Neural progenitor cell (in vitro differentiated cells): Measurements from ENCODE around the gene FBLN2.

Experiments
- EZH2 ChIP-seq: fragments of 200-600 bp; sonication (generic); IDR thresholded peaks from 2 replicates; pipeline ENCODE4 v1.6.1; 2017; ENCODE audit warnings: antibody characterized with exemption, mild to moderate bottlenecking, moderate library complexity
- EZH2phosphoT487 ChIP-seq: fragments of 200-600 bp; sonication (generic); IDR thresholded peaks from 2 replicates; pipeline ENCODE4 v1.6.1; 2017; ENCODE audit warnings: antibody characterized with exemption
- TF ChIP-seq, protein P1 (sequence below): fragments of 200-600 bp; sonication (generic); IDR thresholded peaks from 2 replicates; pipeline ENCODE4 v1.5.1; 2017; ENCODE audit warnings: antibody characterized with exemption, mild to moderate bottlenecking

DNA sequence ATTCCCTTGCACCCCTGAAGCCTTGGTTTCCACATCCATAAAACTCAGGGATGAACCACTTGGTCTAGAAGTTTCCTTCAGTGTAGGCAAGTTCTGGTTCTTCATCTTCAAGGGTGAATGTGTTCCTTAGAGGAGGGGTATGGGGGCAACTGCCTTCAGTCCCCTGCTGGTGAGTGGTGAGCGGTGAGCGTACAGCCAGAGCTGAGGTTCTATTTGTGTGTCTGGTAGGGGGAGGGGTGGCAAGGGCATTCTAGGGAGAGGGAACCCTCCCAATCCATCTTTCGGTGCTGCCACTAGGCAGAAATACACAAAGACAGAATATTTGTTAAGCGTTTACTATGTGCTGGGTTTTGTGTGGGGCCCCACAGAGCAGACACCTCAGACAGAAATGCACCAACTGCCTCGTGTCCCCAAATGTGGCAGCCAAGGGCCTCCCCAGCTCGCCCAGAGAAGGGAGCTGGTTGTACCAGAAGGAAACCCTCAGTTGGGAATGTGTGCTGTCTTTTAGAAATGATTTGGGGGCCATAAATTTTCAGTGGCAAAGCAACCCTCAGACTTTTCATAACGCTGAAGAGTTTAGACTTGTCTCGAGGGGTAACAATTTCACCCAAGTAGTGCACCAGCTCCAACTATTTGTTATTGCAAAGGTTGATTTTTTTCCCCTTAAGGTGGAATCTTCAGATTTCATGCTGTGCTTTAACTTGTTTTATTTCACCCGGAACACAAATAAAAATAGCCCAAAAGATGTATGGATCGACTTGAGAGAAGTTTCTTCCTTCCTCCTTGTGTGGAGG lies 137.6 kb downstream of the FBLN2 start:
- no peak for TF ChIP-seq EZH2
- no peak for TF ChIP-seq EZH2phosphoT487
- TF ChIP-seq, protein P1, sequence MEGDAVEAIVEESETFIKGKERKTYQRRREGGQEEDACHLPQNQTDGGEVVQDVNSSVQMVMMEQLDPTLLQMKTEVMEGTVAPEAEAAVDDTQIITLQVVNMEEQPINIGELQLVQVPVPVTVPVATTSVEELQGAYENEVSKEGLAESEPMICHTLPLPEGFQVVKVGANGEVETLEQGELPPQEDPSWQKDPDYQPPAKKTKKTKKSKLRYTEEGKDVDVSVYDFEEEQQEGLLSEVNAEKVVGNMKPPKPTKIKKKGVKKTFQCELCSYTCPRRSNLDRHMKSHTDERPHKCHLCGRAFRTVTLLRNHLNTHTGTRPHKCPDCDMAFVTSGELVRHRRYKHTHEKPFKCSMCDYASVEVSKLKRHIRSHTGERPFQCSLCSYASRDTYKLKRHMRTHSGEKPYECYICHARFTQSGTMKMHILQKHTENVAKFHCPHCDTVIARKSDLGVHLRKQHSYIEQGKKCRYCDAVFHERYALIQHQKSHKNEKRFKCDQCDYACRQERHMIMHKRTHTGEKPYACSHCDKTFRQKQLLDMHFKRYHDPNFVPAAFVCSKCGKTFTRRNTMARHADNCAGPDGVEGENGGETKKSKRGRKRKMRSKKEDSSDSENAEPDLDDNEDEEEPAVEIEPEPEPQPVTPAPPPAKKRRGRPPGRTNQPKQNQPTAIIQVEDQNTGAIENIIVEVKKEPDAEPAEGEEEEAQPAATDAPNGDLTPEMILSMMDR: no peak
